Measurements from ENCODE around the gene SELL.

SELL gene

DNA sequence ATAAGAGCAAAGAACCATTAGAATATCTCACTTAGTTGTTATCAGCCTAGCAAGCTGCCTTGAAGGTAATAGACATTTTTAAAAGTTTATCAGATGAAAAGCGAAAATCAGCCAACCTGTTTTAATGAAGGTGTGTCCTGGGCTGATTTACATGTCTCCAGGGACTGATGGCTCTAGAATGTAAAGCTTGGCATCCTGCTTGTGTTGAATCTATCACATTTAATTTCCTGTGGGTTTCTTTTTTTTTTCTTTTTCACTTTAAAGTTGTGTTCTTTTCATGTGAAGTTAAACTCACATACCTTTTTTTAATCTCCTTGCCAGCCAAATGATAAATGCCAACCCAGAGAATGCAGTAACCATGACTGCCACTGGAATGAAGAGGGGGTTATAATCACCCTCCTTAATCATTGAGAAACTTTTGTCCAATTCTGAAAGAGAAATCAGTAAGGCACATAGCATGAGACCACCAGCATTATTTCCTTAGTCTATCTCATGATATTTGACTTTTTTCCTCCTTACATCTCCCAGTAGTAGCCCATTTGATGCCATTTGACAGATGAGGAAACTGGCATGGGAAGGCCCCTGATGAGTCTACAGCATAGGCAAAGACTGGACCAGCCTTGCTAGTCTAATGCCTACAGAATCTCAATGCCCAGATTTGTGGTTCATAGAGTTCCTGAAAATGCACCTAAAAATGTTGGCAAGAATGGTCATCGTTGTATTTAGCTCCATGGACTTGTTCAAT lies 10.0 kb downstream of the SELL start (continued):
- TF ChIP-seq ZNF501 (tag by site-specific recombination; IDR thresholded peaks at IDR 0.05): no peak
- TF ChIP-seq, protein P1, sequence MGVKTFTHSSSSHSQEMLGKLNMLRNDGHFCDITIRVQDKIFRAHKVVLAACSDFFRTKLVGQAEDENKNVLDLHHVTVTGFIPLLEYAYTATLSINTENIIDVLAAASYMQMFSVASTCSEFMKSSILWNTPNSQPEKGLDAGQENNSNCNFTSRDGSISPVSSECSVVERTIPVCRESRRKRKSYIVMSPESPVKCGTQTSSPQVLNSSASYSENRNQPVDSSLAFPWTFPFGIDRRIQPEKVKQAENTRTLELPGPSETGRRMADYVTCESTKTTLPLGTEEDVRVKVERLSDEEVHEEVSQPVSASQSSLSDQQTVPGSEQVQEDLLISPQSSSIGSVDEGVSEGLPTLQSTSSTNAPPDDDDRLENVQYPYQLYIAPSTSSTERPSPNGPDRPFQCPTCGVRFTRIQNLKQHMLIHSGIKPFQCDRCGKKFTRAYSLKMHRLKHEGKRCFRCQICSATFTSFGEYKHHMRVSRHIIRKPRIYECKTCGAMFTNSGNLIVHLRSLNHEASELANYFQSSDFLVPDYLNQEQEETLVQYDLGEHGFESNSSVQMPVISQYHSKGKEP (tag by site-specific recombination; IDR thresholded peaks at IDR 0.05): no peak
- TF ChIP-seq, protein P2, sequence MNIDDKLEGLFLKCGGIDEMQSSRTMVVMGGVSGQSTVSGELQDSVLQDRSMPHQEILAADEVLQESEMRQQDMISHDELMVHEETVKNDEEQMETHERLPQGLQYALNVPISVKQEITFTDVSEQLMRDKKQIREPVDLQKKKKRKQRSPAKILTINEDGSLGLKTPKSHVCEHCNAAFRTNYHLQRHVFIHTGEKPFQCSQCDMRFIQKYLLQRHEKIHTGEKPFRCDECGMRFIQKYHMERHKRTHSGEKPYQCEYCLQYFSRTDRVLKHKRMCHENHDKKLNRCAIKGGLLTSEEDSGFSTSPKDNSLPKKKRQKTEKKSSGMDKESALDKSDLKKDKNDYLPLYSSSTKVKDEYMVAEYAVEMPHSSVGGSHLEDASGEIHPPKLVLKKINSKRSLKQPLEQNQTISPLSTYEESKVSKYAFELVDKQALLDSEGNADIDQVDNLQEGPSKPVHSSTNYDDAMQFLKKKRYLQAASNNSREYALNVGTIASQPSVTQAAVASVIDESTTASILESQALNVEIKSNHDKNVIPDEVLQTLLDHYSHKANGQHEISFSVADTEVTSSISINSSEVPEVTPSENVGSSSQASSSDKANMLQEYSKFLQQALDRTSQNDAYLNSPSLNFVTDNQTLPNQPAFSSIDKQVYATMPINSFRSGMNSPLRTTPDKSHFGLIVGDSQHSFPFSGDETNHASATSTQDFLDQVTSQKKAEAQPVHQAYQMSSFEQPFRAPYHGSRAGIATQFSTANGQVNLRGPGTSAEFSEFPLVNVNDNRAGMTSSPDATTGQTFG (tag by site-specific recombination; IDR thresholded peaks at IDR 0.05; ENCODE audit: borderline replicate concordance): no peak
- TF ChIP-seq ZNF133 (tag by site-specific recombination; IDR thresholded peaks at IDR 0.05): no peak
- TF ChIP-seq, protein P3, sequence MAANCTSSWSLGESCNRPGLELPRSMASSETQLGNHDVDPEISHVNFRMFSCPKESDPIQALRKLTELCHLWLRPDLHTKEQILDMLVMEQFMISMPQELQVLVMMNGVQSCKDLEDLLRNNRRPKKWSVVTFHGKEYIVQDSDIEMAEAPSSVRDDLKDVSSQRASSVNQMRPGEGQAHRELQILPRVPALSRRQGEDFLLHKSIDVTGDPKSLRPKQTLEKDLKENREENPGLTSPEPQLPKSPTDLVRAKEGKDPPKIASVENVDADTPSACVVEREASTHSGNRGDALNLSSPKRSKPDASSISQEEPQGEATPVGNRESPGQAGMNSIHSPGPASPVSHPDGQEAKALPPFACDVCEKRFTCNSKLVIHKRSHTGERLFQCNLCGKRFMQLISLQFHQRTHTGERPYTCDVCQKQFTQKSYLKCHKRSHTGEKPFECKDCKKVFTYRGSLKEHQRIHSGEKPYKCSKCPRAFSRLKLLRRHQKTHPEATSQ (tag by site-specific recombination; IDR thresholded peaks at IDR 0.05): no peak

DNA sequence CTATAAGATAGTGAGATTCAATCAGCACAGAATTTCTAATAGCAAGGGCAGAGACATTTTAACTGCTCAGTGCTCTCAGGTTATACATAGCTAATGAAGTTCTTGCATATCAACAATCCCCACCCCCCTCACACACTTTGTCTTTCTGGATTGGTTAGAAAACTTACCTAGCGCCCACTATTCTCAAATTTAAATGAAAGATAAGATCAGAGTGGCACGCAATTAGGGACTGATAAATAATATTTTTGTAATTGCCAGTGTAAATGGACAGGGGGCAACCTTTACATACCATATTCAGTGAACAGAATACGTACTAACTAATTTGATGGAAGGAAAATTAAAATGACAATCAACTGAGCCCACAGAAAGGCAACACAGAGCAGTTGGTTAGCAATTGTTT lies 11.7 kb downstream of the SELL start:
- Histone ChIP-seq H3K9me3 (ENCODE audit: control insufficient read depth, insufficient read depth, low read depth, low read length) (no peaks in the 10 kb centered on the region), H3K4me3 (ENCODE audit: low read depth, low read length) (no peak overlapping the region), H3K4me1 (ENCODE audit: control insufficient read depth, insufficient read depth, low read length) (no peaks in the 10 kb centered on the region), H3K36me3 (ENCODE audit: control insufficient read depth in 2 of 2, insufficient read depth in 1 of 2, low read length in 2 of 2) (no peaks in the 10 kb centered on the region), H3K27ac (ENCODE audit: extremely low read depth, low read depth, low read length) (no peak overlapping the region)
- CTCF ChIA-PET: interaction anchor here (0.6 to 0.9 kb wide), 2 partner anchors 84 to 98 kb away, joined by 4 read pairs; no protein-coding TSS in a partner anchor
- POLR2A ChIA-PET: no interaction called here
- TF ChIP-seq ZNF341 (tag by site-specific recombination; IDR thresholded peaks at IDR 0.05; ENCODE audit: low read depth) (no peak), ZNF366 (tag by site-specific recombination; conservative IDR thresholded peaks at IDR 0.05) (no peak), ZFP3 (tag by site-specific recombination; IDR thresholded peaks at IDR 0.05; ENCODE audit: low read depth) (no peak), SALL2 (tag by site-specific recombination; IDR thresholded peaks at IDR 0.05; ENCODE audit: borderline replicate concordance) (no peak)
- TF ChIP-seq, protein P4, sequence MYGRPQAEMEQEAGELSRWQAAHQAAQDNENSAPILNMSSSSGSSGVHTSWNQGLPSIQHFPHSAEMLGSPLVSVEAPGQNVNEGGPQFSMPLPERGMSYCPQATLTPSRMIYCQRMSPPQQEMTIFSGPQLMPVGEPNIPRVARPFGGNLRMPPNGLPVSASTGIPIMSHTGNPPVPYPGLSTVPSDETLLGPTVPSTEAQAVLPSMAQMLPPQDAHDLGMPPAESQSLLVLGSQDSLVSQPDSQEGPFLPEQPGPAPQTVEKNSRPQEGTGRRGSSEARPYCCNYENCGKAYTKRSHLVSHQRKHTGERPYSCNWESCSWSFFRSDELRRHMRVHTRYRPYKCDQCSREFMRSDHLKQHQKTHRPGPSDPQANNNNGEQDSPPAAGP (tag by site-specific recombination; IDR thresholded peaks at IDR 0.05): no peak
- TF ChIP-seq, protein P5, sequence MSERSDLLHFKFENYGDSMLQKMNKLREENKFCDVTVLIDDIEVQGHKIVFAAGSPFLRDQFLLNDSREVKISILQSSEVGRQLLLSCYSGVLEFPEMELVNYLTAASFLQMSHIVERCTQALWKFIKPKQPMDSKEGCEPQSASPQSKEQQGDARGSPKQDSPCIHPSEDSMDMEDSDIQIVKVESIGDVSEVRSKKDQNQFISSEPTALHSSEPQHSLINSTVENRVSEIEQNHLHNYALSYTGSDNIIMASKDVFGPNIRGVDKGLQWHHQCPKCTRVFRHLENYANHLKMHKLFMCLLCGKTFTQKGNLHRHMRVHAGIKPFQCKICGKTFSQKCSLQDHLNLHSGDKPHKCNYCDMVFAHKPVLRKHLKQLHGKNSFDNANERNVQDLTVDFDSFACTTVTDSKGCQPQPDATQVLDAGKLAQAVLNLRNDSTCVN (tag by site-specific recombination; optimal IDR thresholded peaks at IDR 0.05): no peak

DNA sequence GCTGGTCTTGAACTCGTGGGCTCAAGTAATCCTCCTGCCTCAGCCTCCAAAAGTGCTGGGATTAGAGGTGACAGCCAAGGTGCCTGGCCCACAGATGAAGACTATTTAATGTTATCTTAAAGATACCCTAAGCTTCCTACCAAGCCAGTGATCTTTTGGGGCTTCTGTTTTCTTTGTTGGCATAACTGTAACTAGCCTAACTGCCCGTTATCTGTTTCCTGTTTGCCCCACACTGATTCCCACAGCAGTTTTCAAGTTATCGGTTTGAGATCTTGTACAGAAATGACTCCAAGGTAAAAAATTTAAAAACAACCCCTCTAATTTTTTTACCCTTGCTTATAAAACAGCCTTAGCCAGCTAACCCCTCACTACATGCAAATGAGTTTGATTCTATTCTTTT lies 12.4 kb downstream of the SELL start:
- Histone ChIP-seq H3K36me3 (ENCODE audit: control insufficient read depth in 2 of 2, insufficient read depth in 1 of 2, low read length in 2 of 2) (no peaks in the 10 kb centered on the region), H3K4me3 (ENCODE audit: low read depth, low read length) (no peak overlapping the region), H3K9me3 (ENCODE audit: control insufficient read depth, insufficient read depth, low read depth, low read length) (no peaks in the 10 kb centered on the region), H3K4me1 (ENCODE audit: control insufficient read depth, insufficient read depth, low read length) (no peaks in the 10 kb centered on the region), H3K27ac (ENCODE audit: extremely low read depth, low read depth, low read length) (no peak overlapping the region)
- POLR2A ChIA-PET: no interaction called here
- CTCF ChIA-PET: interaction anchor here (0.6 to 0.9 kb wide), 2 partner anchors 12 to 97 kb away, joined by 3 to 4 read pairs; no protein-coding TSS in a partner anchor
- TF ChIP-seq ZNF112 (tag by site-specific recombination; IDR thresholded peaks at IDR 0.05) (no peak), ZNF311 (tag by site-specific recombination; IDR thresholded peaks at IDR 0.05; ENCODE audit: borderline replicate concordance) (no peak), ZNF341 (tag by site-specific recombination; IDR thresholded peaks at IDR 0.05; ENCODE audit: low read depth) (no peak), ZNF19 (tag by site-specific recombination; IDR thresholded peaks at IDR 0.05; ENCODE audit: low read depth) (no peak), GLI2 (tag by site-specific recombination; IDR thresholded peaks at IDR 0.05; ENCODE audit: borderline replicate concordance, low read depth) (no peak), BCL11B (tag by site-specific recombination; IDR thresholded peaks at IDR 0.05; ENCODE audit: low read depth) (no peak), ZFP41 (tag by site-specific recombination; IDR thresholded peaks at IDR 0.05; ENCODE audit: borderline replicate concordance) (no peak), RBAK (tag by site-specific recombination; IDR thresholded peaks at IDR 0.05) (no peak), ZNF324 (tag by site-specific recombination; IDR thresholded peaks at IDR 0.05) (no peak)
- TF ChIP-seq, protein P1 (tag by site-specific recombination; IDR thresholded peaks at IDR 0.05): no peak
